ENCODE results near the gene SMAD4.

DNA sequence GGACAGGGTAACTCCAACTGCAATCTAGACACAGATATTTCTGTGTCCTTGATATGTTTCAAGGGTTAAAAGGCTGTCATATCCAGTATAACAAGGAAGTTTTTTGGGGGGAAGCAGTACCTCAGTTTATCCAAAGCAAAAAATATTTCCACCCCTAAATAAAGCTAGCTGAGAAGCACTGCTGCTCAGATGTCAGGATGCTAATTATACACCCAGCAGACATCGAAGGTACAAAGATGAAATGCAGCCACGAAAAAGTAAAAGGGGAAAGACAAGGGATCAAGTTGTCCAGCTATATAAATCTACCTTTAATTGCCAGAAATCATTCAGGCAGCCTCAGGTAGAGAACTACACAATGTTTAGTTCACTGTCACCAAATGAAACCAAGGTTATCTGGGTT, 36.0 kb upstream of the SMAD4 start:
- TF ChIP-seq, protein P1, sequence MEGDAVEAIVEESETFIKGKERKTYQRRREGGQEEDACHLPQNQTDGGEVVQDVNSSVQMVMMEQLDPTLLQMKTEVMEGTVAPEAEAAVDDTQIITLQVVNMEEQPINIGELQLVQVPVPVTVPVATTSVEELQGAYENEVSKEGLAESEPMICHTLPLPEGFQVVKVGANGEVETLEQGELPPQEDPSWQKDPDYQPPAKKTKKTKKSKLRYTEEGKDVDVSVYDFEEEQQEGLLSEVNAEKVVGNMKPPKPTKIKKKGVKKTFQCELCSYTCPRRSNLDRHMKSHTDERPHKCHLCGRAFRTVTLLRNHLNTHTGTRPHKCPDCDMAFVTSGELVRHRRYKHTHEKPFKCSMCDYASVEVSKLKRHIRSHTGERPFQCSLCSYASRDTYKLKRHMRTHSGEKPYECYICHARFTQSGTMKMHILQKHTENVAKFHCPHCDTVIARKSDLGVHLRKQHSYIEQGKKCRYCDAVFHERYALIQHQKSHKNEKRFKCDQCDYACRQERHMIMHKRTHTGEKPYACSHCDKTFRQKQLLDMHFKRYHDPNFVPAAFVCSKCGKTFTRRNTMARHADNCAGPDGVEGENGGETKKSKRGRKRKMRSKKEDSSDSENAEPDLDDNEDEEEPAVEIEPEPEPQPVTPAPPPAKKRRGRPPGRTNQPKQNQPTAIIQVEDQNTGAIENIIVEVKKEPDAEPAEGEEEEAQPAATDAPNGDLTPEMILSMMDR (IDR thresholded peaks at IDR 0.05): no peak
- no peak for TF ChIP-seq POLR2A (IDR thresholded peaks at IDR 0.05)
- TF ChIP-seq POLR2AphosphoS5 (IDR thresholded peaks at IDR 0.05): no peak
